Measurements from ENCODE around the gene DYNC1H1.
"Not testable (repeated sequence)": the region's sequence is repeated elsewhere in the genome, so short reads cannot be mapped to it uniquely, and the experiment has no call there.

DNA sequence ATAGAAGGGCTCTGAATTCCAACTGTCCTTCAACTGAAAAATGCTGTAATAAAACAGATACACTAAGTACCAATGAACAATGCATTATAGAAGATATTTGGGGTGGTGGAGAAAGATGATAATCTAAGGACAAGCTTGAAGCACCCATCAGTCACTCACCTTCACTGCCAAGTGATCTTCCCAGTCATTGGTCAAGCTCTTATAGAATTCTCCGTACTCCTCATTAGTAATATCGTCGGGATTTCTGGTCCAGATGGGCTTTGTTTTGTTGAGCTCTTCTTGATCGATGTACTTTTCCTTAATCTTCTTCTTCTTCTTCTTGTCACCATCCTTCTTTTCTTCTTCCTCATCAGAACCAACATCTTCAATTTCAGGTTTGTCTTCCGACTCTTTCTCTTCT is 120.1 kb downstream of the DYNC1H1 start:
- not testable (repeated sequence) for TF ChIP-seq EZH2 (IDR thresholded peaks at IDR 0.05); POLR2AphosphoS5 (IDR thresholded peaks at IDR 0.05; ENCODE audit: borderline replicate concordance, low read depth, low read length); FOXP2 (optimal IDR thresholded peaks at IDR 0.05; ENCODE audit: control extremely low read depth, extremely low read length, insufficient read depth)

Data from SK-N-MC (cell line).